PC-9 (cell line): ENCODE results near the gene PEAK1.

ENCODE experiments used
- EZH2 ChIP-seq: fragments of 200-600 bp; sonication (generic); IDR thresholded peaks from 2 replicates; pipeline ENCODE4 v1.8.0; 2017; ENCODE audit warnings: antibody characterized with exemption, low read depth
- TF ChIP-seq, protein P1 (sequence below): fragments of 200-600 bp; sonication (generic); conservative IDR thresholded peaks from 2 replicates; pipeline ENCODE4 v1.6.1; 2017; ENCODE audit warnings: mixed run types, antibody characterized with exemption, mild to moderate bottlenecking, moderate library complexity

DNA sequence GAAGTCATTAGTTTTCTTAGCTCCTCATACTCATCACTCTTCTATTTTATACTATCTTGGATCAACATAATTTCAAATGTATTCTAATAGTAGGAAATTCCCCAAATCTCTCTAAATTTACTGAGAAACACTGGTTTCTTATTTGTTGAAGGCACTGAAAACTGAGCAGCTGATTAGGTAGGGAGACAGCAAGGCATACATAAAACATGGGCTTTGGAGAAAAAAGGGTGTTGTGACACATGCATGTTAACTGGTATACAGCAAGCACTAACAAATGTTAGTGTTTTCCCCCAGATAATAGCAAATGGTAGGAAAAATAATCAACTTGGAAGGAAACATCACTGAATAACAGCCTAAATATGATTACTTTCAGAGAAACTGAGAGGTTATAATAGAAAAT lies 223.5 kb downstream of the PEAK1 start:
- TF ChIP-seq, protein P1, sequence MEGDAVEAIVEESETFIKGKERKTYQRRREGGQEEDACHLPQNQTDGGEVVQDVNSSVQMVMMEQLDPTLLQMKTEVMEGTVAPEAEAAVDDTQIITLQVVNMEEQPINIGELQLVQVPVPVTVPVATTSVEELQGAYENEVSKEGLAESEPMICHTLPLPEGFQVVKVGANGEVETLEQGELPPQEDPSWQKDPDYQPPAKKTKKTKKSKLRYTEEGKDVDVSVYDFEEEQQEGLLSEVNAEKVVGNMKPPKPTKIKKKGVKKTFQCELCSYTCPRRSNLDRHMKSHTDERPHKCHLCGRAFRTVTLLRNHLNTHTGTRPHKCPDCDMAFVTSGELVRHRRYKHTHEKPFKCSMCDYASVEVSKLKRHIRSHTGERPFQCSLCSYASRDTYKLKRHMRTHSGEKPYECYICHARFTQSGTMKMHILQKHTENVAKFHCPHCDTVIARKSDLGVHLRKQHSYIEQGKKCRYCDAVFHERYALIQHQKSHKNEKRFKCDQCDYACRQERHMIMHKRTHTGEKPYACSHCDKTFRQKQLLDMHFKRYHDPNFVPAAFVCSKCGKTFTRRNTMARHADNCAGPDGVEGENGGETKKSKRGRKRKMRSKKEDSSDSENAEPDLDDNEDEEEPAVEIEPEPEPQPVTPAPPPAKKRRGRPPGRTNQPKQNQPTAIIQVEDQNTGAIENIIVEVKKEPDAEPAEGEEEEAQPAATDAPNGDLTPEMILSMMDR: no peak
- TF ChIP-seq EZH2: no peak
